GM23338 (cell line): Measurements from ENCODE around the gene ATP10A.

Experiments
- CTCF ChIP-seq, 2 experiments: fragments of 200-600 bp in 1 of 2; sonication (generic) in 1 of 2; conservative IDR thresholded peaks; 2 replicates each; pipeline versions ENCODE4 v1.5.1 to v1.6.1; 2016 to 2017; ENCODE audit warnings: antibody characterized with exemption in 2 of 2, low read depth in 2 of 2, mild to moderate bottlenecking in 2 of 2, moderate library complexity in 1 of 2
- EZH2 ChIP-seq: fragments of 200-600 bp; sonication (generic); IDR thresholded peaks from one replicate; pipeline ENCODE4 v1.8.0; 2017; ENCODE audit warnings: antibody characterized with exemption, mild to moderate bottlenecking, low read depth; ENCODE audit not compliant: unreplicated experiment
- EZH2phosphoT487 ChIP-seq: fragments of 200-600 bp; sonication (generic); IDR thresholded peaks from one replicate; pipeline ENCODE4 v1.8.1; 2018; ENCODE audit warnings: antibody characterized with exemption; ENCODE audit not compliant: unreplicated experiment
- POLR2AphosphoS5 ChIP-seq: IDR thresholded peaks from 2 replicates; pipeline ENCODE4 v1.6.1; 2016; ENCODE audit warnings: antibody characterized with exemption, low read depth
- STAT1 ChIP-seq: IDR thresholded peaks from one replicate; pipeline ENCODE4 v1.6.1; 2016; ENCODE audit warnings: antibody characterized with exemption; ENCODE audit not compliant: unreplicated experiment
- TF ChIP-seq, protein P1 (sequence below): IDR thresholded peaks from one replicate; pipeline ENCODE4 v1.6.1; 2018; ENCODE audit warnings: antibody characterized with exemption; ENCODE audit not compliant: unreplicated experiment

DNA sequence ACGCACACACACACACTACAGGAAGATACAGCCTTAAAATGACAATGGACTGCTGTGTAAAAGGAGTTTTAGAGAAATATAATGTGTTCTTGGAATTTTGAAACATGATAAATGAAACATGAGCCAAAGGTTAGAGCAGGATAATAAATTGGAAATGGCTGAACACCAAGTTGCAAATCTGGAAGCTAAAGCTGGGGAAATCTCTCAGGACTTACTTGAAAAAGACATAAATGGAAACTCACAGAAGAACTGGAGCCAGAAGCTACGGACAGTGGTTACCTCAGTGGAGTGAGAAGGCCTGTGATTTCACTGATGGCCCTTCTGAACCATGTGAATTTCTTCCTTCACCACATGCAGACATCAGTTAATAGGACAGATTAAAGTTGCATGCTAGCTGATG lies 37.3 kb upstream of the ATP10A start:
- no peak for TF ChIP-seq CTCF (conservative IDR thresholded peaks at IDR 0.05; ENCODE audit: low read depth in 2 of 2)
- no peak for TF ChIP-seq POLR2AphosphoS5
- TF ChIP-seq STAT1 = no peak
- no peak for TF ChIP-seq EZH2
- no peak for TF ChIP-seq EZH2phosphoT487
- TF ChIP-seq, protein P1, sequence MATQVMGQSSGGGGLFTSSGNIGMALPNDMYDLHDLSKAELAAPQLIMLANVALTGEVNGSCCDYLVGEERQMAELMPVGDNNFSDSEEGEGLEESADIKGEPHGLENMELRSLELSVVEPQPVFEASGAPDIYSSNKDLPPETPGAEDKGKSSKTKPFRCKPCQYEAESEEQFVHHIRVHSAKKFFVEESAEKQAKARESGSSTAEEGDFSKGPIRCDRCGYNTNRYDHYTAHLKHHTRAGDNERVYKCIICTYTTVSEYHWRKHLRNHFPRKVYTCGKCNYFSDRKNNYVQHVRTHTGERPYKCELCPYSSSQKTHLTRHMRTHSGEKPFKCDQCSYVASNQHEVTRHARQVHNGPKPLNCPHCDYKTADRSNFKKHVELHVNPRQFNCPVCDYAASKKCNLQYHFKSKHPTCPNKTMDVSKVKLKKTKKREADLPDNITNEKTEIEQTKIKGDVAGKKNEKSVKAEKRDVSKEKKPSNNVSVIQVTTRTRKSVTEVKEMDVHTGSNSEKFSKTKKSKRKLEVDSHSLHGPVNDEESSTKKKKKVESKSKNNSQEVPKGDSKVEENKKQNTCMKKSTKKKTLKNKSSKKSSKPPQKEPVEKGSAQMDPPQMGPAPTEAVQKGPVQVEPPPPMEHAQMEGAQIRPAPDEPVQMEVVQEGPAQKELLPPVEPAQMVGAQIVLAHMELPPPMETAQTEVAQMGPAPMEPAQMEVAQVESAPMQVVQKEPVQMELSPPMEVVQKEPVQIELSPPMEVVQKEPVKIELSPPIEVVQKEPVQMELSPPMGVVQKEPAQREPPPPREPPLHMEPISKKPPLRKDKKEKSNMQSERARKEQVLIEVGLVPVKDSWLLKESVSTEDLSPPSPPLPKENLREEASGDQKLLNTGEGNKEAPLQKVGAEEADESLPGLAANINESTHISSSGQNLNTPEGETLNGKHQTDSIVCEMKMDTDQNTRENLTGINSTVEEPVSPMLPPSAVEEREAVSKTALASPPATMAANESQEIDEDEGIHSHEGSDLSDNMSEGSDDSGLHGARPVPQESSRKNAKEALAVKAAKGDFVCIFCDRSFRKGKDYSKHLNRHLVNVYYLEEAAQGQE = no peak
